Myocyte (in vitro differentiated cells): ENCODE data around the gene DHX32. TPM values are rescaled to one million over a fixed set of nuclear protein-coding genes. Genes with fewer than 3 reads are reported as not detected.
"Not testable (repeated sequence)": the region's sequence is repeated elsewhere in the genome, so short reads cannot be mapped to it uniquely, and the experiment has no call there.

Experiments
- DNase-seq: peaks from one replicate; pipeline ENCODE4 v3.0.0-alpha.2; 2012; ENCODE audit warnings: low read depth
- total RNA-seq: library from RNA; depleted of rRNA; stranded (reverse); fragments of >200 nt; gene quantifications from 2 replicates; pipeline ENCODE4 v1.2.3, GENCODE V29; 2014

DHX32 gene
- total RNA-seq, 1 donor from 2014 or later: 62.3 TPM

GRCh38 chr10:125895130-125896087, 14.3 kb upstream of the DHX32 start:
- DNase-seq: peak; percentile 78

DNA sequence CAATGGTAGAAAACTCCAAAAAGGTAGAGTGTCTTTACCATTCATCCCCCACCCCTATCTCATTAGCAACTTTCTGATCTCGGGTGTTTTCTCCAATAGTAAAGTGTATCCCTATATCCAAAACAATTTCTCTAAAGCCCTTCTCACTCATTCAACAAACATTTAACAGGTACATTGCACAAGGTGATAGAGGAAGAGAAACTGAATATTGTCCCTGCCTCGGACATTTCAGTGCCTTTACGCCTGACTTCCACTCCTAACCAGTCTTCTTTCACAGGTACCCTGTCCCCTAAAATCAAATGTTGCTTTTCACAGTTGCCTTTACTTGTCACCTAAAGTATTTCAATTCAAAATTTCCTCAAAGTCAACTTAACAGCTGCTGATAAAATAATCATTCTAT, 13.1 kb upstream of the DHX32 start:
- not testable (repeated sequence) for DNase-seq

- DNase-seq: not testable (repeated sequence)
Observed at GRCh38 chr10:125892402-125892801, 11.3 kb upstream of the DHX32 start.

DNA sequence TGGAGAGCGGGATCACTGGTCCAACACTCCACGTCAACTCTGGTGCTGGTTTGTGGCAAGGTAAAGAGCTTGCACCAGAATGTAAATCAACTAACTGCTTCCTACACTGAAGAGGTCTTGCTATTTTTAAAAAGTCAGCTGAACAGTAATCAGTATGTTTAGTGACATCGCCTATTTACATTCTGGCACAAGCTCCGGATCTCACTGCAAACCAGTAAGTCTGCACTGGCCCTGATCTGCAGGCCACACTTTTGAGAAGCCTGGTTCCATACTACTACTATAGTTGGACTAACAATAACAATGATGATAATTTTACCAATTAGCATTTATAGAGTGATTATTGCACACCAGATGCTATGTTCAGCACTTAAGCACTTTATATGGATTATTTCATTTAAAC, 8.3 kb upstream of the DHX32 start:
- not testable (repeated sequence) for DNase-seq

DNA sequence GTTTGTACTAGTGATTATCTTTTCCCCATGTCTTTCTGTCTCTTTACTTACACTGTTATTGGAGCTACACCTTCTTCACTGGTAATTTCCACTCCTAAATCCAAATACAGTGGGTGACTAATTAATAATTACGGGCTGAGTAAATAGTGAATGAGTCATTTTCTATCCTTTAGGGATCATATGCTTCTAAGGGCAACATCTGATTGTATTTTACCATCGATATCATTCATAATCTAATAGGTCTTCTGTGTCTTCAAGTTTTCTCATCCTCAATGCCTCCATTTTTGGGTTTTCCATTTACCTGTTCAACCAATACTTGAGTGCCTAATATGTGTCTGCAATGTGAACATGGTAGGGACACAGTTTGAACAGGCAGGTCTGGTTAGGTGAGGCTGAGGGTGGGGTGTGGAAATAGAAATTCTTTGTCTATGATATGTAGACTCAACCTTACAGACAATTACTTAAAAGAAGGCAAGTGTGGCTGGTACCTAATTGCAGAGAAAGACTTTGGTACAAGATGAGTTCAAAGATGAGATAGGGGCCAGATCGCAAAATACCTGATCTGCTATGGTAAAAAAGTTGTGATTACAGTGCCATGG, 5.9 kb upstream of the DHX32 start:
- DNase-seq: no peak

DNA sequence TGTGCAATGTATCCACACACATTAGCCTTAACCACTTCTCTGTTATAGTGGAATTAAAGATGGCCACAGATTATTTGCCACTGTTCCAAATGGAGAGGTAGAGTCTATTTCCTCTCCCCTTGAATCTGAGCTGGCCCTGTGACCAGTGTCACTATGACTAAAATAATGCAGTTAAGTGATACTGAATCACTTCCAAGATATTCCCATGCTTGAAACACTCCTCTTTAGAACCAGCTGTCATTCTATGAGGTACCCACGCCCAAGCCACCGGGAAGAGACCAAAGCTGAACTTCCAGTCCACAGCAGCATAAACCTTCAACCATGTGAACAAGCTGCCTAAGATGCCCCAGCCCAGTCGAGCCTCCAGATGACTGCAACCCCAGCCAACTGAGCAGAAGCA, 2.1 kb upstream of the DHX32 start:
- peak; percentile 91 for DNase-seq

- peak; percentile 20 for DNase-seq
Observed at GRCh38 chr10:125882596-125882995, 1.5 kb upstream of the DHX32 start.

- DNase-seq: no peak
Observed at GRCh38 chr10:125880719-125881118, 373 bp downstream of the DHX32 start.

GRCh38 chr10:125878957-125879835, 1.9 kb downstream of the DHX32 start:
- DNase-seq: peak; percentile 41

GRCh38 chr10:125871338-125871737, 9.8 kb downstream of the DHX32 start:
- no peak for DNase-seq

DNA sequence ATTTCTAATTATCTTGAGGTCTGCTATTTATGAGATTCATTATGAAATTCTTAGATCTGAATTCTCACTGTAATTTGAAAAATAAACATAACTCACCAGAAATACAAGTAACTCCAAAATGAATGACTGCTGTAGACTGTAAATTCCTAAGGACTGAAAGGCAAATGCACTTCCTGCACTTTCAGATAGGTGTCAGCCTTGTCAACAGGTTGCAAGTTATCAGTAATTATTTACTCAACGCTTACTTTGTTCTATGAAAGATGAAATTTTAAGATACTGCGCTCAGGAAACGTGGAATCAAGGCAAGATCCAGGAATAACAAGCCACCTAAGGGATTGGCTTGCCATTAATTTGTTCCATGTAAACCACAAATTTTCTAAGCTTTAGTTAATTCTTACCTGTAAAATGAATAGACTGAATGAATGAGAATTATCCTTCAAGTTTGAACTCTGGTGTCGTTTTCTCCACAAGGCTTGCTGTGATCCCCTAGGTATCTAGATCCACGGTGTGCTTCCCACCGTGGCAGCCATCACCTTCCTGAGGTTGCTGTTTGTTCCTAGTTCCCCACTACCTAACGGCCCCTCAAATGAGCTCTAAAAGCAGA, 12.6 kb downstream of the DHX32 start:
- DNase-seq: peak; percentile 48

DNA sequence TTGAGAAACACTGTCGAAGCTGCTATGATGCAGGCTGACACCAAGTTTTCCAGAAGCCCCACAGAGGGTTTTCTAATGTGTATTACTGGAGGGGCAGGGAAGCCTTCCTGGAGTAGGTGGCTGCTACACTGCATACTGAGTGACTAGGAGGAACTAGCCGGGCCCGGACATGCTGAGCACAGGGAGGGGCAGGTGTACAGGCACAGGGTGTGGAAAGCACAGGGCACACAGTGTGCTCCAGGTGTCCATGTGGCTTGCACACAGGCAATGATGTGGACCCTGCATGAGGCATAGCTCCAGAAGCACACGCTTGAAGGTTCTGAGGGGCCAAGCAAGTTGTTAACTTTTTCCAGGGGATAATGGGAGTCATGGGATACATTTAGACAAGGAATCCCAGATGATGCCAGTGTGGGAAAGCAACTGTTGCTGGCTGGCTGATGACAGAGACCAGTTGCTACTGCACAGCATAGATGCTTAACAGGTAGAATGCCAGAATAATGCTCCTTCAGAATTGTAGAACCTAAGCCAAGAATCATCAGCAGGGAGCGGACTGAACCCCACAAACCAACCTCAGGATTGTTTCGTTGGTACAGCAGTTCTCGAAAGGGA, 14.6 kb downstream of the DHX32 start:
- DNase-seq: peak; percentile 55

GRCh38 chr10:125865120-125865519, 16.0 kb downstream of the DHX32 start:
- DNase-seq: no peak

GRCh38 chr10:125859128-125859817, 21.8 kb downstream of the DHX32 start:
- no peak for DNase-seq

DNA sequence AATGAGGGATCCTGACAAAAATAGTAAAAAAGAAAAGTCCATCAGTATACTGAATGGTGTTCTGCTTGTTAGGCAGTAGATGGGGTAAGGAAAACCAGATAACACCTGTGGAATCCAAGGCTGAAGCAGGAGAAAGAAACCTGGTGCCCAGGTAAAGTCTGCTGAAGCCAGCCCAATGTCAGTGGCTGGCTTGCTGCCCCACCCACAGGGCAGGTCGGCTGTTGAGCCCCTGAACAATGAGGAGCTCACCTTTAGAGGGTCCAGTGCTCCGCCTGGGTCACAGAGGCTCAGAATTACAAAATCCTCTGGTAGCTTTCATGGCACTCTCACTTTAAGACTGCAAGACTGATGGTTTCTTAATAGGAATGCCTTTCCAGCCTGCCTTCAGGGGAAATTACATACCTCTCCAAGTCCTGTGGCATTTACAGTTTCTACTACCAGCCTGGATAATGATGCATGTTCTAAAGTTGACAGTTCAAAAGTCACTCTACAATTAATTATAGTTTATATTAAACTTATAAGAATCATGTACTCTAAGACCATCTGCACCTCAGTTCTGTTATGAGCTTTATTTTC, 23.8 kb downstream of the DHX32 start:
- DNase-seq: no peak

GRCh38 chr10:125852487-125852886, 28.6 kb downstream of the DHX32 start:
- DNase-seq: no peak

DNA sequence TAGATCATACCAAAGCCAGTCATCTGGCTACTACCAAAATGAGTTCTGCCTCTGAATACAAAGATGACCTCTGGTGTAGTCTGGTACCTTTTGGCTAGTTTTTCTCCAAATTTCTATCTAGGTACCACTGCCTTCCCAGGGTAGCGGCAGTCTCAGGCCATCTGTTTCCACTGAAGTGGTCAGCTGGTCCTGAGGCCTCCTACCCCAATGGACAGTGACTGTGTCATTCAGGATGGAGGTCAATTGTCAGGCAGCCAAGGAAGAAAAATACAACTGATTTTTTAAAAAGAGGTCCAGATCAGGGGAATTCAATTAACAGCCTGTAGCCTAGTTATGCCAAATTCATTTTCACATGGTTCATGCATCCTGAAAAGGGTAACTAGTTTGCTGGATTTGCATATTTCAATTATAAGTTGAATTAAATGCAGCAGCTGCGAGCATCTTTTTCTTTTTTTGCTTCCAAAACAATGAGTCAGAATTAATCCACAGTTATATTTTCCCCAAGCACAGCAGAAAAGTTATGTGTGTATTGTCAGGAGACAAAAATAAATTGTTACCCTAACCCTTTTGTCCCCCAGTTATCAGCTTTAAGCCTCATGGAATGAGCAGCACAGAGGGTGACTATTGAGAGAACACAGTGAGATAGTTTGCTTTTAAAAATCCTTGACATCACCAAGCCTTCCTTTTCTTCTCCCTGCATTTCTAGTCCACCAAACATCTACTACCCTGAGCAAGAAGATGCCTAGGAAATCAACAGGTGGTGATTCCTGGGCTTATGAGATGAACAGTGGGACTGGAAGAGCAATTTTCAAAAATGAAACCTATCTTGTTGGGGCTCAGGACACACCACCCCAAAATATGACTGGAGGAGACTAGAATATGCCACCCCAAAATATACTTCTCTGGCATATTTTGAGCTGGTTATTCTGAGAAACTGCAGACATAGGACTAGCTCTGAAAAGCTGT, 30.0 kb downstream of the DHX32 start:
- peak; percentile 90 for DNase-seq

DNA sequence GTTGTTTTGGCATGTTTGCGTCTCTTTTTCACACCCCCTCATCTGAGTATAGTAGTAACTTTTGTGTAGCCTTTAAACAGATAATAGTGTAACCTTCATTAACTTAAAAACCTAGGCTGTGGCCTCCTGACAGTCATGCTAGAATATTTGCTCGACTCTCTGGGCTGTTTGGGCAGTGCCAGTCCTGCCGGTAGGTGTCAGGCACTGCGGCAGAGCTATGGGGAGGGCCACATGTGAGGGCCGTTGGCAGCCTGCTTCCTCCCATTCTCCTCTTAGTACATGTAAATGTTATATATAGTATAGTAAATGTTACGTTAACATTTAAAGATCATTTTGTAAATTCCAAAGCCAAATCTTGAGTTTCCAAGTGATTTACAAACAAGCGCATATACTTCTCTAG, 31.6 kb downstream of the DHX32 start:
- no peak for DNase-seq

DNA sequence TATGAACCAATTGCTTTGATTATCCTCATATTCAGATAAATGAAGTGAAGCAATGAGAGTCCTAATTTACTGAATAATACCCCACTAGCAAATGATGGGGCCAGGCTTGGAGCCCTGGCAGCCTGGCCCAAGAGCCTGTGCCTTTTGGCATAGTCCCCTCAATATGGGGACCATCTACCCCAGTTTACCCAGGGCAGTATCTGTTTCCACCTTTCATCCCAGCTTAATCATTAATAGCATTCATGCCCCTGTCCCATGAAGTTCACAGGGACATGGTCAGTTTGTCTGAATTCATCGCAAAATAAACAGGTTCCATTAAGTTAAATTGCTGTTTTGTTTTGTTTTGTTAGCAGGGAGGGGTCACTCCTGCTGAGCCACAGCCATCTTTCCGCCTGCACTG, 32.2 kb downstream of the DHX32 start:
- DNase-seq: no peak
